Osteoblast (primary cell): ENCODE measurements around the gene ARIH2. TPM values are rescaled to one million over a fixed set of nuclear protein-coding genes. Genes with fewer than 3 reads are reported as not detected.

ENCODE experiments used
- DNase-seq: peaks from one replicate; pipeline ENCODE4 v3.0.0; 2011; ENCODE audit warnings: low spot score, mixed read lengths; ENCODE audit not compliant: insufficient read length; ENCODE audit errors: missing footprints
- H2AFZ ChIP-seq: 2 replicates; pipeline ENCODE4 v1.6.0; 2011; ENCODE audit warnings: mild to moderate bottlenecking, low read length
- H3K27ac ChIP-seq: 2 replicates; pipeline ENCODE4 v1.5.1; 2011; ENCODE audit warnings: mild to moderate bottlenecking, low read depth, low read length, moderate library complexity
- H3K27me3 ChIP-seq: 2 replicates; pipeline ENCODE4 v1.6.0; 2012; ENCODE audit warnings: mild to moderate bottlenecking, control low read depth, inconsistent platforms, low read length, moderate library complexity; ENCODE audit not compliant: insufficient read depth
- H3K36me3 ChIP-seq: 2 replicates; pipeline ENCODE4 v1.5.1; 2011; ENCODE audit warnings: mild to moderate bottlenecking, low read length, control low read depth, moderate library complexity; ENCODE audit not compliant: insufficient read depth
- H3K4me1 ChIP-seq: 2 replicates; pipeline ENCODE4 v1.5.1; 2011; ENCODE audit warnings: mild to moderate bottlenecking, low read length, control low read depth, moderate library complexity; ENCODE audit not compliant: insufficient read depth
- H3K4me2 ChIP-seq: 2 replicates; pipeline ENCODE4 v1.6.0; 2011; ENCODE audit warnings: mild to moderate bottlenecking, low read length; ENCODE audit not compliant: insufficient read depth
- H3K4me3 ChIP-seq: fragments of 200-600 bp; sonication (generic); 3 replicates; pipeline ENCODE4 v1.5.1; 2012; ENCODE audit warnings: mild to moderate bottlenecking, low read length, inconsistent platforms; ENCODE audit not compliant: insufficient read depth
- H3K79me2 ChIP-seq: 2 replicates; pipeline ENCODE4 v1.6.0; 2012; ENCODE audit warnings: mild to moderate bottlenecking, low read length, control low read depth, inconsistent platforms; ENCODE audit not compliant: insufficient read depth
- H3K9me3 ChIP-seq: 2 replicates; pipeline ENCODE4 v1.5.1; 2011; ENCODE audit warnings: low read depth, low read length, control low read depth
- H4K20me1 ChIP-seq: 2 replicates; pipeline ENCODE4 v1.6.0; 2012; ENCODE audit warnings: mild to moderate bottlenecking, low read length, control low read depth; ENCODE audit not compliant: insufficient read depth
- CTCF ChIP-seq: IDR thresholded peaks from 2 replicates; pipeline ENCODE4 v1.5.1; 2011; ENCODE audit warnings: mild to moderate bottlenecking, low read depth, low read length, moderate library complexity; ENCODE audit errors: extremely low read depth
- total RNA-seq: library from RNA; depleted of rRNA; stranded (reverse); fragments of >200 nt; gene quantifications from 2 replicates; pipeline ENCODE4 v1.2.3, GENCODE V29; 2012

The ARIH2 gene
- total RNA-seq, 1 donor, result 69.1 TPM

GRCh38 chr3:49028298-49028672 is 109.6 kb downstream of the ARIH2 start:
- no peak for TF ChIP-seq CTCF
- Histone ChIP-seq H3K79me2 (peaks cover 55% of the 10 kb centered on the region), H2AFZ (no peak overlapping the region)

GRCh38 chr3:49028673-49029562 is 110.3 kb downstream of the ARIH2 start, which contains the start of gene IMPDH2:
IMPDH2 (minus strand) TSS chr3:49029398; CDS start chr3:49029350, 48 bp downstream.
- H3K79me2 ChIP-seq, result peaks cover 52% of the 10 kb centered on the region
- H3K4me3 ChIP-seq, result peak within 1 kb of the TSS; percentile 92

More at GRCh38 chr3:49028298-49028672, 109.6 kb downstream of the ARIH2 start:
- Histone ChIP-seq H3K4me3 (peak overlapping the region; percentile 92), H3K9me3 (no peaks in the 10 kb centered on the region), H3K36me3 (peaks cover 76% of the 10 kb centered on the region), H3K4me1 (peaks cover 37% of the 10 kb centered on the region), H4K20me1 (peaks cover 13% of the 10 kb centered on the region), H3K27ac (peak overlapping the region; percentile 89), H3K27me3 (no peaks in the 10 kb centered on the region), H3K4me2 (peak overlapping the region; percentile 89)
- DNase-seq, result peak; percentile 30

GRCh38 chr3:49029563-49029884 is 110.9 kb downstream of the ARIH2 start:
- Histone ChIP-seq H3K27ac (peak overlapping the region; percentile 89), H2AFZ (peak overlapping the region; percentile 80), H3K9me3 (no peaks in the 10 kb centered on the region), H3K4me2 (peak overlapping the region; percentile 89), H3K27me3 (no peaks in the 10 kb centered on the region), H3K79me2 (peaks cover 49% of the 10 kb centered on the region), H3K4me1 (peaks cover 36% of the 10 kb centered on the region), H4K20me1 (peaks cover 10% of the 10 kb centered on the region), H3K4me3 (peak overlapping the region; percentile 92), H3K36me3 (peaks cover 74% of the 10 kb centered on the region)
- no peak for TF ChIP-seq CTCF
- no peak for DNase-seq

More at GRCh38 chr3:49028673-49029562, 110.3 kb downstream of the ARIH2 start, which contains the start of gene IMPDH2:
- Histone ChIP-seq H3K4me1 (peaks cover 36% of the 10 kb centered on the region), H3K27me3 (no peaks in the 10 kb centered on the region), H3K27ac (peak within 1 kb of the TSS; percentile 89), H4K20me1 (peaks cover 13% of the 10 kb centered on the region), H3K4me2 (peak within 1 kb of the TSS; percentile 89), H3K36me3 (peaks cover 75% of the 10 kb centered on the region), H3K9me3 (no peaks in the 10 kb centered on the region), H2AFZ (peak within 1 kb of the TSS; percentile 80)
- no peak for TF ChIP-seq CTCF
- DNase-seq, result peak; percentile 92

- DNase-seq, result no peak
- no peak for TF ChIP-seq CTCF
- Histone ChIP-seq H3K79me2 (peaks cover 45% of the 10 kb centered on the region), H3K36me3 (peaks cover 74% of the 10 kb centered on the region), H3K27ac (no peak overlapping the region), H3K4me2 (no peak overlapping the region), H4K20me1 (peaks cover 7% of the 10 kb centered on the region), H2AFZ (no peak overlapping the region), H3K4me1 (peaks cover 36% of the 10 kb centered on the region), H3K27me3 (no peaks in the 10 kb centered on the region), H3K9me3 (no peaks in the 10 kb centered on the region), H3K4me3 (no peak overlapping the region)
Measured at GRCh38 chr3:49030321-49030720, 111.7 kb downstream of the ARIH2 start.
